Smooth muscle cell (in vitro differentiated cells): ENCODE results near the gene PRR36. TPM values are rescaled to one million over a fixed set of nuclear protein-coding genes. Genes with fewer than 3 reads are reported as not detected.

Experiments
- DNase-seq: peaks from one replicate; lab custom pipeline; 2025; ENCODE audit not compliant: unreplicated experiment; lab: John Stamatoyannopoulos, UW
- H2AFZ ChIP-seq: fragments of 200-600 bp; sonication (generic); 2 replicates; pipeline ENCODE4 v1.6.0; 2016; ENCODE audit warnings: antibody characterized with exemption, low read depth, mild to moderate bottlenecking
- H3F3A ChIP-seq: fragments of 200-600 bp; sonication (generic); 2 replicates; pipeline ENCODE4 v1.6.0; 2017; ENCODE audit warnings: antibody characterized with exemption, low read depth
- H3K27ac ChIP-seq: fragments of 200-600 bp; sonication (generic); 2 replicates; pipeline ENCODE4 v1.5.1; 2016; ENCODE audit warnings: low read depth, mild to moderate bottlenecking
- H3K27me3 ChIP-seq: fragments of 200-600 bp; sonication (generic); 2 replicates; pipeline ENCODE4 v1.6.1; 2016; ENCODE audit warnings: low read depth, mild to moderate bottlenecking
- H3K36me3 ChIP-seq: fragments of 200-600 bp; sonication (generic); 2 replicates; pipeline ENCODE4 v1.5.1; 2016; ENCODE audit warnings: low read depth
- H3K4me1 ChIP-seq: fragments of 200-600 bp; sonication (generic); 2 replicates; pipeline ENCODE4 v1.5.1; 2016; ENCODE audit warnings: low read depth
- H3K4me2 ChIP-seq: fragments of 200-600 bp; sonication (generic); 2 replicates; pipeline ENCODE4 v1.6.0; 2016; ENCODE audit warnings: mild to moderate bottlenecking
- H3K4me3 ChIP-seq: fragments of 200-600 bp; sonication (generic); 2 replicates; pipeline ENCODE4 v1.5.1; 2016; ENCODE audit warnings: mild to moderate bottlenecking
- H3K79me2 ChIP-seq: fragments of 200-600 bp; sonication (generic); 2 replicates; pipeline ENCODE4 v1.6.0; 2016; ENCODE audit warnings: low read depth, mild to moderate bottlenecking
- H3K9ac ChIP-seq: fragments of 200-600 bp; sonication (generic); 2 replicates; pipeline ENCODE4 v1.6.0; 2016; ENCODE audit warnings: low read depth
- H3K9me3 ChIP-seq: fragments of 200-600 bp; sonication (generic); replicated peaks from 2 replicates; pipeline ENCODE4 v1.5.1; 2016; ENCODE audit warnings: low read depth
- H4K20me1 ChIP-seq: fragments of 200-600 bp; sonication (generic); 2 replicates; pipeline ENCODE4 v1.6.0; 2016; ENCODE audit warnings: low read depth
- WGBS: methylation state at CpG from one replicate; pipeline ENCODE4 v1.1.7; 2016; ENCODE audit warnings: low lambda C conversion rate; 5-methylcytosine and 5-hydroxymethylcytosine counted together
- polyA plus RNA-seq: library from polyadenylated mRNA; unstranded; fragments of >200 nt; fragmentation: Nextera tagmentation; extraction: Ambion mirVana; gene quantifications from 2 replicates; pipeline ENCODE4 v1.2.1, GENCODE V29; 2016
- total RNA-seq: library from RNA; depleted of rRNA; stranded (reverse); fragments of >200 nt; gene quantifications from 2 replicates; pipeline ENCODE4 v1.2.3, GENCODE V29; 2014
- TF ChIP-seq, protein P1 (sequence below): fragments of 200-600 bp; sonication (generic); IDR thresholded peaks from 2 replicates; pipeline ENCODE4 v1.5.1; 2017; ENCODE audit warnings: borderline replicate concordance, mild to moderate bottlenecking, antibody characterized with exemption; ENCODE audit not compliant: insufficient read depth, poor library complexity, severe bottlenecking

Gene PRR36
- total and polyA plus RNA-seq, 2 experiments from 2014 or later = 0.13 to 0.57 TPM

DNA sequence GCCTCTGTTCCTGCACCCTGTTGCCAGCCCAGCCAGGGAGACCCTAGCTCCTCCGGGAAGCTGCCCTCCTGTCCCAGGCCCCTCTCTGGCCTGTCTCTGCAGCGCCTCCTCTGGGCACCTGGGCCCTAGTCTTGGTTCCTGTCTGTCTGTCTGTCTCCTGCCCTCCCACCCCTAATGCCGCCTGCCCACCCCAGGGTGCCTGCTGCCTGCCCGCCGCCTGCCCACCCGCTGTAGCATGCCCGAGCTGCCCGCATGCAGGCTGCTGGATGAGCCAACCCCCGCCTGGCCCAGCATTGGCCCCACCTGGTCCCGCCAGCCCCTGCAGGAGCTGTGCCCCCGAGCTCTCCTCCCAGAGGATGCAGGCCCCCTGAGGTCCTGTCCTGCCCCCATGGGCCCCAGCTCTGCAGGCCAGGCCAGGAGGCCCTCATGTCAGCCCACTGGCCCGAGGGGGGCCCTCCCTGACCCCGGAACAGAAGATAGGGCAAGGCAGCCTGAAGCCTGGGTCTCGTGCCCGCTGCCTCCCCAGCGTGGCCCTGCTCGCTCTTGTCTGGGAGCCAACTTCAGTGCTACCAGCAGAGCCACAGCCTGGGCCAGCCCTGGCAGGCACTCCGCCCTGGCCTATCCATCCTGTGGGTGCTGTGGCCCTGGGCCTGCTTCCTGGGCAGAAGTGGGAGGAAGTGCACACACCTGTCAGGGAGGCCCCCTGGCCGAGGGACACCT, 34.7 kb upstream of the PRR36 start:
- WGBS = 92% methylated on average over 19 of the region's 19 CpGs
- H3K4me1 ChIP-seq = peaks cover 10% of the 10 kb centered on the region
- no peak overlapping the region for H2AFZ ChIP-seq
- H3K79me2 ChIP-seq = peaks cover 37% of the 10 kb centered on the region
- H4K20me1 ChIP-seq = peaks cover 65% of the 10 kb centered on the region
- TF ChIP-seq, protein P1, sequence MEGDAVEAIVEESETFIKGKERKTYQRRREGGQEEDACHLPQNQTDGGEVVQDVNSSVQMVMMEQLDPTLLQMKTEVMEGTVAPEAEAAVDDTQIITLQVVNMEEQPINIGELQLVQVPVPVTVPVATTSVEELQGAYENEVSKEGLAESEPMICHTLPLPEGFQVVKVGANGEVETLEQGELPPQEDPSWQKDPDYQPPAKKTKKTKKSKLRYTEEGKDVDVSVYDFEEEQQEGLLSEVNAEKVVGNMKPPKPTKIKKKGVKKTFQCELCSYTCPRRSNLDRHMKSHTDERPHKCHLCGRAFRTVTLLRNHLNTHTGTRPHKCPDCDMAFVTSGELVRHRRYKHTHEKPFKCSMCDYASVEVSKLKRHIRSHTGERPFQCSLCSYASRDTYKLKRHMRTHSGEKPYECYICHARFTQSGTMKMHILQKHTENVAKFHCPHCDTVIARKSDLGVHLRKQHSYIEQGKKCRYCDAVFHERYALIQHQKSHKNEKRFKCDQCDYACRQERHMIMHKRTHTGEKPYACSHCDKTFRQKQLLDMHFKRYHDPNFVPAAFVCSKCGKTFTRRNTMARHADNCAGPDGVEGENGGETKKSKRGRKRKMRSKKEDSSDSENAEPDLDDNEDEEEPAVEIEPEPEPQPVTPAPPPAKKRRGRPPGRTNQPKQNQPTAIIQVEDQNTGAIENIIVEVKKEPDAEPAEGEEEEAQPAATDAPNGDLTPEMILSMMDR = no peak
- DNase-seq = no peak
- no peaks in the 10 kb centered on the region for H3K9me3 ChIP-seq
- H3K4me3 ChIP-seq = no peak overlapping the region
- no peak overlapping the region for H3K27ac ChIP-seq
- no peak overlapping the region for H3K4me2 ChIP-seq
- no peak overlapping the region for H3K9ac ChIP-seq
- H3F3A ChIP-seq = no peaks in the 10 kb centered on the region
- H3K27me3 ChIP-seq = no peaks in the 10 kb centered on the region
- H3K36me3 ChIP-seq = no peaks in the 10 kb centered on the region

DNA sequence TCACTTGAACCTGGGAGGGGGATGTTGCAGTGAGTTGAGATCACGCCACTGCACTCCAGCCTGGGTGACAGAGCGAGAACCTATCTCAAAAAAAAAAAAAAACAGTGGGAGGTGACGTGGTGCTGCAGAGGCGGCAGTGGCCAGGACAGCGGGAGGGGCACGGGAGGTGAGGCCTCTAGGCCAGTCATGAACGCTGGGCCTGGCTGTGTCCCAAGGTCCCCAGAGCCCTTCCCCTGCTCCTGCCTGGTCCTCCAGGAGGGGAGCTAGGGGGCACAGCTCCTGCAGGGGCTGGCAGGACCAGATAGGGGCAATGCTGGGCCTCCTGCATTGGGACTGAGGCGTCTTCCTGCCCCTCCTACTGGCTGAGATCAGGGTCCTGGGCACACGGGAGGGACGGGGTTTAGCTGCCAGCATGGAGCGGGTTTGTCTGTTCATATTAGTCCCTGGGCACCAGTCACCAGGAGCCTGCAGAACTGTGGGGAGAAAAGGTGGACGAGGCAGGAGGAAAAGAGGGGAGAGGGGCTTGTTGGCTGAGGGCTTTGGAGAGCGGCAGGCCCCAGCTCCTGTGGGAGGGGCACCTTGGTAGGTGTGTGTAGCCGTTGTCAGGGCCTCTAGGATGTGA, 34.0 kb upstream of the PRR36 start:
- Histone ChIP-seq H3K27me3 (no peaks in the 10 kb centered on the region), H2AFZ (no peak overlapping the region), H3K9me3 (no peaks in the 10 kb centered on the region), H4K20me1 (peaks cover 65% of the 10 kb centered on the region), H3K4me1 (peaks cover 10% of the 10 kb centered on the region), H3F3A (no peaks in the 10 kb centered on the region), H3K36me3 (no peaks in the 10 kb centered on the region), H3K27ac (no peak overlapping the region), H3K4me3 (no peak overlapping the region), H3K79me2 (peaks cover 37% of the 10 kb centered on the region), H3K4me2 (no peak overlapping the region), H3K9ac (no peak overlapping the region)
- TF ChIP-seq, protein P1 = no peak
- 91% methylated on average over 14 of the region's 14 CpGs for WGBS
- DNase-seq = no peak

DNA sequence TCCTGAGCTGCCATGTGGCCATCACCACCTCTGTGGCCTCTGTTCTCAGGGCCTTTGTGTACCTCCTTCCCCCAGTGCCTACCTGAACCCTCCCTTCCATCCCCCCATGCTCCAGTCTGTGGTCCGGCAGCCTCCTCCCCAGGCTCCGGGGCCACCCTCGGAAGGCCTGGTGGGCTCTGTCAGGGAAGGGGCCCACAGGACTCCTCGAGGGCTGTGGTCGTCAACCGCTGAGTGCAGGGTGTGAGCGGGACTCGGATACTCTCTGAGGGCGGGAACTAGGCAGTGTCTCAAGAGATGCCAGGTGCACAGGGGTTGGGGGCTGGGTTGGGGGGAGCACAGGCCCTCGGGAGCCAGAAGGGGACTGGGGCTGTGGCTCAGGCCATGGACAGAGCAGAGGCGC, 33.4 kb upstream of the PRR36 start:
- Histone ChIP-seq H3K9ac (no peak overlapping the region), H3K36me3 (no peaks in the 10 kb centered on the region), H3K4me1 (peaks cover 14% of the 10 kb centered on the region), H3K79me2 (peaks cover 40% of the 10 kb centered on the region), H3K9me3 (no peaks in the 10 kb centered on the region), H3K27me3 (no peaks in the 10 kb centered on the region), H3K4me2 (no peak overlapping the region), H3K27ac (no peak overlapping the region), H3F3A (no peaks in the 10 kb centered on the region), H2AFZ (no peak overlapping the region), H3K4me3 (no peak overlapping the region), H4K20me1 (peaks cover 65% of the 10 kb centered on the region)
- DNase-seq = no peak
- TF ChIP-seq, protein P1 = no peak
- 97% methylated on average over 11 of the region's 11 CpGs for WGBS

DNA sequence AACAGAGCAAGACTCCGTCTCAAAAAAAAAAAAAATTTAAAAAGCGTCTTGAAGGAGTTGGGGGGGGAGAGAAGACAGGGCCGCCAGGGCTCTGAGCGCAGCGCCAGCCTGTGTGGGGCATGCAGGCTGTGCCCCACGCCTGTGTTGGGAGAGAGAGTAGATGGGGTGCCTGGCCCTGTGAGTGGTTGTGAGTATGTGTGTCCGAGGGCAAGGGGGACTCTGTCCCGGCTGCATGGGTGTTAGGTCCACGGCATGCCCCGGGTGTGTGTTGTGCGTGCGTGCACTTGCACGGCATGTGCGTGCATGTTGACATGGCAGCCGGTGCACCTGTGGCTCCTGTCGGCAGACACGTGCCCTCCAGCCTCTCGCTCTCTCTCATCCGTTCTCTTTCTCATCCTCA, 32.9 kb upstream of the PRR36 start:
- WGBS = 98% methylated on average over 19 of the region's 19 CpGs
- H3K9me3 ChIP-seq = no peaks in the 10 kb centered on the region
- H3K4me3 ChIP-seq = no peak overlapping the region
- DNase-seq = no peak
- peaks cover 14% of the 10 kb centered on the region for H3K4me1 ChIP-seq
- no peaks in the 10 kb centered on the region for H3K27me3 ChIP-seq
- H3K36me3 ChIP-seq = no peaks in the 10 kb centered on the region
- H3K4me2 ChIP-seq = no peak overlapping the region
- no peak overlapping the region for H2AFZ ChIP-seq
- peaks cover 43% of the 10 kb centered on the region for H3K79me2 ChIP-seq
- no peaks in the 10 kb centered on the region for H3F3A ChIP-seq
- TF ChIP-seq, protein P1 = no peak
- no peak overlapping the region for H3K27ac ChIP-seq
- H4K20me1 ChIP-seq = peaks cover 65% of the 10 kb centered on the region
- no peak overlapping the region for H3K9ac ChIP-seq
